ENCODE results near the gene SOX21.

DNA sequence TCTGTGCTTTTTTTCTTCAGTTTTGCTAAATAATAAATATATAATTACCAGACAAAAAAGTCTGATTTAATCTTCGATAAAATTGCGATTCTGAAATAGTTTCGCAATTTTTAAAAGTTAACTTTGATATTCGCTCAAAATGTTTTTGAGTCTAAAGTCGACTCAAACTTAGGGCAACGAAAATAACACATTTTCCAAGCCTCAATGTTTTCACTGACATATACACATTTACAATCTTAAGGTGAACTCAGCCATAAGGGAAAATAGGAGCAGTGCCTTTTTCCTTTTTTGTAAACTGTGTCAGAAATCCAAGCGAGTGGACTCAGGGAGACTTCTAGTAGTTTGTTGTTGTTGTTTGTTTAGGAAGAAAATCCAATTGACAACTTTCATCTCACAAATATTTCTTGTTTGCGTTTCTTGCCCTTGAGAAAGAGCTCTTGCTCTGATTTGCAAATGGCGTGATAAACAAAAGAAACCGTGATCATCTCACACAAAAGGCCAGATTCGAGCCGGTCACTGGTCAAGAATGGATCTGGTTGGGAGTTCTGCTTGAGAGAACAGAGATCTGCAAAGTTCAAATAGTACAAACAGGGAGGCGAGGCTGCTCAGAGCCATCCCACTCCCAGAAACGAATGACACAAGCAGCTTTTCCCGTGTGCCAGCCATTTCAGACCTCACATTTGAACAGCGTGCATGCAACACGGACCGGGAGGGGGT, 2.1 kb downstream of the SOX21 start:
- TF ChIP-seq, protein P1, sequence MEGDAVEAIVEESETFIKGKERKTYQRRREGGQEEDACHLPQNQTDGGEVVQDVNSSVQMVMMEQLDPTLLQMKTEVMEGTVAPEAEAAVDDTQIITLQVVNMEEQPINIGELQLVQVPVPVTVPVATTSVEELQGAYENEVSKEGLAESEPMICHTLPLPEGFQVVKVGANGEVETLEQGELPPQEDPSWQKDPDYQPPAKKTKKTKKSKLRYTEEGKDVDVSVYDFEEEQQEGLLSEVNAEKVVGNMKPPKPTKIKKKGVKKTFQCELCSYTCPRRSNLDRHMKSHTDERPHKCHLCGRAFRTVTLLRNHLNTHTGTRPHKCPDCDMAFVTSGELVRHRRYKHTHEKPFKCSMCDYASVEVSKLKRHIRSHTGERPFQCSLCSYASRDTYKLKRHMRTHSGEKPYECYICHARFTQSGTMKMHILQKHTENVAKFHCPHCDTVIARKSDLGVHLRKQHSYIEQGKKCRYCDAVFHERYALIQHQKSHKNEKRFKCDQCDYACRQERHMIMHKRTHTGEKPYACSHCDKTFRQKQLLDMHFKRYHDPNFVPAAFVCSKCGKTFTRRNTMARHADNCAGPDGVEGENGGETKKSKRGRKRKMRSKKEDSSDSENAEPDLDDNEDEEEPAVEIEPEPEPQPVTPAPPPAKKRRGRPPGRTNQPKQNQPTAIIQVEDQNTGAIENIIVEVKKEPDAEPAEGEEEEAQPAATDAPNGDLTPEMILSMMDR (IDR thresholded peaks at IDR 0.05 in 2 of 3, conservative IDR thresholded peaks at IDR 0.05 in 1 of 3; ENCODE audit: borderline replicate concordance in 1 of 3, insufficient read depth in 1 of 3, low read depth in 2 of 3, low read length in 2 of 3): no peak
- TF ChIP-seq FOSL1 (IDR thresholded peaks at IDR 0.05; ENCODE audit: low read depth) (no peak), POLR2A (IDR thresholded peaks at IDR 0.05; ENCODE audit: borderline replicate concordance, extremely low read depth, insufficient read depth, insufficient read length) (no peak), POLR2AphosphoS5 (IDR thresholded peaks at IDR 0.05; ENCODE audit: low read depth, low read length) (no peak), EZH2phosphoT487 (IDR thresholded peaks at IDR 0.05; ENCODE audit: borderline replicate concordance) (no peak), RAD21 (IDR thresholded peaks at IDR 0.05; ENCODE audit: low read depth) (no peak), EZH2 (IDR thresholded peaks at IDR 0.05) (no peak), SP1 (IDR thresholded peaks at IDR 0.05; ENCODE audit: low read depth) (no peak), ZFX (IDR thresholded peaks at IDR 0.05) (no peak)
- TF ChIP-seq, protein P2, sequence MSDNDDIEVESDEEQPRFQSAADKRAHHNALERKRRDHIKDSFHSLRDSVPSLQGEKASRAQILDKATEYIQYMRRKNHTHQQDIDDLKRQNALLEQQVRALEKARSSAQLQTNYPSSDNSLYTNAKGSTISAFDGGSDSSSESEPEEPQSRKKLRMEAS (IDR thresholded peaks at IDR 0.05): no peak
- TF ChIP-seq, protein P3, sequence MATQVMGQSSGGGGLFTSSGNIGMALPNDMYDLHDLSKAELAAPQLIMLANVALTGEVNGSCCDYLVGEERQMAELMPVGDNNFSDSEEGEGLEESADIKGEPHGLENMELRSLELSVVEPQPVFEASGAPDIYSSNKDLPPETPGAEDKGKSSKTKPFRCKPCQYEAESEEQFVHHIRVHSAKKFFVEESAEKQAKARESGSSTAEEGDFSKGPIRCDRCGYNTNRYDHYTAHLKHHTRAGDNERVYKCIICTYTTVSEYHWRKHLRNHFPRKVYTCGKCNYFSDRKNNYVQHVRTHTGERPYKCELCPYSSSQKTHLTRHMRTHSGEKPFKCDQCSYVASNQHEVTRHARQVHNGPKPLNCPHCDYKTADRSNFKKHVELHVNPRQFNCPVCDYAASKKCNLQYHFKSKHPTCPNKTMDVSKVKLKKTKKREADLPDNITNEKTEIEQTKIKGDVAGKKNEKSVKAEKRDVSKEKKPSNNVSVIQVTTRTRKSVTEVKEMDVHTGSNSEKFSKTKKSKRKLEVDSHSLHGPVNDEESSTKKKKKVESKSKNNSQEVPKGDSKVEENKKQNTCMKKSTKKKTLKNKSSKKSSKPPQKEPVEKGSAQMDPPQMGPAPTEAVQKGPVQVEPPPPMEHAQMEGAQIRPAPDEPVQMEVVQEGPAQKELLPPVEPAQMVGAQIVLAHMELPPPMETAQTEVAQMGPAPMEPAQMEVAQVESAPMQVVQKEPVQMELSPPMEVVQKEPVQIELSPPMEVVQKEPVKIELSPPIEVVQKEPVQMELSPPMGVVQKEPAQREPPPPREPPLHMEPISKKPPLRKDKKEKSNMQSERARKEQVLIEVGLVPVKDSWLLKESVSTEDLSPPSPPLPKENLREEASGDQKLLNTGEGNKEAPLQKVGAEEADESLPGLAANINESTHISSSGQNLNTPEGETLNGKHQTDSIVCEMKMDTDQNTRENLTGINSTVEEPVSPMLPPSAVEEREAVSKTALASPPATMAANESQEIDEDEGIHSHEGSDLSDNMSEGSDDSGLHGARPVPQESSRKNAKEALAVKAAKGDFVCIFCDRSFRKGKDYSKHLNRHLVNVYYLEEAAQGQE (IDR thresholded peaks at IDR 0.05; ENCODE audit: low read depth): no peak

All from HCT116 (cell line).